ENCODE measurements around the gene PCDHB1. TPM values are rescaled to one million over a fixed set of nuclear protein-coding genes. Genes with fewer than 3 reads are reported as not detected.

PCDHB1 gene, protein sequence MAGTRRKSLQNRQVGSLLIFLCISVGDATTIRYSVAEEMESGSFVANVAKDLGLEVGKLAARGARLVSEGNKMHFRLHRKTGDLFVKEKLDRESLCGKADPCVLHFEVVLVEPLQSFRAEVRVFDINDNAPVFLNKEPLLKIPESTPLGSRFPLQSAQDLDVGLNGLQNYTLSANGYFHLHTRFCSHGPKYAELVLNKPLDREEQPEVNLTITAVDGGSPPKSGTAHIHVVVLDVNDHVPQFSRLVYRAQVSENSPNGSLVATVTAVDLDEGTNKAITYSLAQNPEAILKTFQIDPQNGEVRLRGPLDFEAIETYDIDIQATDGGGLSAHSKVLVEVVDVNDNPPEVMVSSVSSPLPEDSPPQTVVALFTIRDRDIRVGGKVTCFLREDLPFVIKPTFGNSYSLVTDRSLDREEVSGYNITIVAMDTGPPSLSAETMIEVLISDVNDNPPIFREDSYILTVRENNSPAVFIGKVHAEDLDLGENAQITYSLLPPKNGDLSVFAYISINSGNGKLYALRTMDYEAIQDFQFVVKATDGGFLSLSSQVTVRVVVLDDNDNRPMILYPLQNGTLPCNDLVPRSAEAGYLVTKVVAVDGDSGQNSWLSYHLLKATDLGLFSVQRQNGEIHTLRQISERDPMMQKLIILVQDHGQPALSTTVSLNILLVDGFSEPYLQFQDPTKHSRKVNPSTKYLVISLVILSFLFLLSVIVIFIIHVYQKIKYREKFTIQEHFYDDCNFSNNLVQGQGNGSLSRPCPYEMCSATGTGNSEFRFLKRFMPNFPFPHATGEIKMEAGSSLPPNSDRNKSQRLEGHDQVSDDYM
- total RNA-seq (not detected), total RNA-seq (0 reads per million in 2 donors)

DNA sequence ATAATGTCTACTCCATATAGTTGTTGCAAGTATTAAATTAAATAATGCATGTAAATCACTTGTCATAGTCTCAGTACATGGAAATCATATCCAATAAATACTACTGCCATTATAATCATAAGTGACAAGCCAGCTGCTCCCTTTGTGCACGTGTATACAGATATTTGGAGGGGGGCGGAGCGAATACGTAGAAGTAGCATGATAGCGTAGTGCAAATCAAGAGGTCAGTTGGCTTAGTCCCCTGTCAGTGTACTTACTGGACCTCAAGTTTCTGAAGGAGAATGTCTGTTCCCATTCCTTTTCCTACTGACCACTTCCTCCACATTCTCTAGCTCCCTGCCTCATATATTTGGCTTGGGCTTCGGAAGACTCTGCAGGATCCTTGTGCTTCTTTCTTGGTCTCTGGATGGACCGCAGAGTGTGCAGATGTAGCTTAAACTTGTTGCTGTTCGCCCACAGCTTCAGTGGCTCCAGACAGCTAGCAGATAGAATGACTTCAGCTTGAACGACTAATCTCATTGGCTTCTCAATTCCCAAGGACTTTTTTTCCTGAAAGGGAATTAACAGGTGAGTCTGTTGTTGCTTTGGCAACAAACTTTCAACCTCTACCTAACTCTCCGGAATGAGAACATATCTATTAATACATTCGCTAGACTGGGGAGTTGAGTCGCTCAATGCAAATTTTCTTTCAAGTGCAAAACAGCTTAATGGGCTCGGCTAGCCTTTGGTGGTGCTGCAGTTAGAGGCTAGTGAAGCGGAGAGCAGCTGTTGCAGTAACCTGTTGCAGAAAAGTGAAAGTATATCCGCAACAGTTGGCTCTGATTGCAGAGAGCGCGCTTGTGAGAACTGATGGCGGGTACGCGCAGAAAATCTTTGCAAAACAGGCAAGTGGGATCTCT is at the start of gene PCDHB1:
Gene PCDHB1, plus strand, starts transcription at position 753 of the 899 bp plus-strand sequence. Its CDS starts 97 bp downstream, at position 850.
- Mint-ChIP-seq H3K4me1 (no peaks in the 10 kb centered on the region), H3K4me3 (peak within 1 kb of the TSS; percentile 13), H3K27me3 (peaks cover 44% of the 10 kb centered on the region), H3K27ac (no peak within 1 kb of the TSS), H3K36me3 (ENCODE audit: low read depth) (no peaks in the 10 kb centered on the region)
- ATAC-seq: no peak
- no peaks in the 10 kb centered on the region for H3K9me3 ChIP-seq (ENCODE audit: control insufficient read depth, low read length, poor library complexity, severe bottlenecking)
- no peak for DNase-seq

DNA sequence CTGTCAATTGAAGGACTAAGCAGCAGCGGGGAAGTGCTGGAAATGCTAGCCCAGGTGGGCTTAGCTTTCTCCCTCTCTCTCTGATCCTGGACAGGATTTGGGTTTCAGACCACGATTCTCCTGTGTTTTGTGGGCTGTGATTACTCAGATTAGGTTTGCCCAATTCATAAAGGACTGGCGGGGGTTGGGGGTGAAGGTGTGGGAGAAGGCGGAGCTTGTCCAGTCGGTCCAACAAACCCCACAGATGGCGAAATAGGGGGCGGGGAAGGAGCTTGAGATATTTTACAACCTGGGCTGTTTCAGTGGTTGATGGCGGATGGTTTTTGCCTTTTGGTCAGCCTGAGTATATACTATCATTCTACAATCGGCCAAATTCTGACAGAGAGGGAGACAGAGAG is 49.7 kb upstream of the PCDHB1 start:
- no peaks in the 10 kb centered on the region for H3K36me3 Mint-ChIP-seq (ENCODE audit: low read depth)
- H3K4me3 Mint-ChIP-seq: peak overlapping the region; percentile 31

DNA sequence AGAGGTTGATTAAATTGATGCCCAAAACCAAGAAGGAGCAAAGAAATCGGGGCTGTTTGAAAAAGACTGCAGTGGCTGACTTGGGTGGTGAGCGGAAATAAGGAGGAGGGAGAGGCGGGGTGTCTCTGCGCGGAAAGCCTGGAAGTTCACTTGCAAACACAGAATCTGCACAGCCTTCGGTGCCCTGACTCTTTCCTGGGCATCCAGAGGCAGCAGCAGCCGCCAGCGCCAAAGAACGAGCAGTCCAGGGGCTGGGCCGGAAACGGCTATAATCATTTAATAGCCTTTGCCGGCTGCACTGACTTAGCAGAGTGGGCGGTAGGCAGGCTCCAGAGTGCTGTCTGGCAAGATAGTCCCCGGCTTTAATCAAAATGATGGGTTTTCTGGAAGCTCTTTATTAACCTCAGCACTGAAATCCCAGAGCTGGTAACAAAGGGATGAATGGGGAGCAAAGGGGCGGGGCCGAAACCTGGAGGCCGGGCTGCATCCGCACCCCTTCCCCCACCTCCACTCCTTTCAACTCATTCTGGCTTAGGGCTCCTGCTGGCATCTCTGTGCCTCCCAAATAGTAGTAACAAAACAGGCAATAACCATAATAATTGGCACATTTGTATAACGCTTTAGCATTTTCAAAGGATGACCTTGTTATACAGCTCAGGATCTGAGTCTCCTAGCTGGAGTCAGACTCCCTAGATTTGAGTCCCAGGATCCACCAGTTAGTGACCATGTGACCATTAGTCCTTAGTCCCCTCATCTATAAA is 49.1 kb upstream of the PCDHB1 start:
- H3K27me3 Mint-ChIP-seq: peaks cover 45% of the 10 kb centered on the region
- no peaks in the 10 kb centered on the region for H3K9me3 ChIP-seq (ENCODE audit: control insufficient read depth, low read length, poor library complexity, severe bottlenecking)
- no peak for ATAC-seq
- H3K36me3 Mint-ChIP-seq (ENCODE audit: low read depth): no peaks in the 10 kb centered on the region
- peak overlapping the region; percentile 31 for H3K4me3 Mint-ChIP-seq
- peaks cover 7% of the 10 kb centered on the region for H3K4me1 Mint-ChIP-seq
- no peak overlapping the region for H3K27ac Mint-ChIP-seq
- no peak for DNase-seq

More for the DNA sequence above, 49.7 kb upstream of the PCDHB1 start:
- ATAC-seq: no peak
- H3K27me3 Mint-ChIP-seq: peaks cover 45% of the 10 kb centered on the region
- DNase-seq: no peak
- H3K27ac Mint-ChIP-seq: no peak overlapping the region
- H3K9me3 ChIP-seq (ENCODE audit: control insufficient read depth, low read length, poor library complexity, severe bottlenecking): no peaks in the 10 kb centered on the region
- peaks cover 7% of the 10 kb centered on the region for H3K4me1 Mint-ChIP-seq

DNA sequence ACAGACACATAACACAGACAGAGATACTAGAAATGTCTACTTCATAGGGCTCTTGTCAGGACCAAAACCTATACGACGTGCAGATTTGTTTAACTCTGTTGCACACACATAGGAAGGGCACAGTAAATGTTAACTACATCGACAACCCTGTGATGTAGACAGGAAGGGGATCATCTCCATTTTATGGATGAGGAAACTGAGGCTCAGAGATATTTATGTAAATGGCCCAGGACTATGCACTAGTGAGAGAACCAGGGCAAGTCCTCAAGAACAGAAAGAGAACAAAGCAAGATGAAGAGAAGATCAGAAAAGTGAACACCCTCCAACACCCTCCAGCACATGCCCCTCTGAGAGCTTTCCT is 48.6 kb upstream of the PCDHB1 start:
- ATAC-seq (no peak), DNase-seq (no peak)
- H3K4me1 Mint-ChIP-seq: peaks cover 7% of the 10 kb centered on the region
- H3K4me3 Mint-ChIP-seq: no peak overlapping the region
- no peaks in the 10 kb centered on the region for H3K9me3 ChIP-seq (ENCODE audit: control insufficient read depth, low read length, poor library complexity, severe bottlenecking)
- peaks cover 45% of the 10 kb centered on the region for H3K27me3 Mint-ChIP-seq
- H3K27ac Mint-ChIP-seq: no peak overlapping the region
- no peaks in the 10 kb centered on the region for H3K36me3 Mint-ChIP-seq (ENCODE audit: low read depth)

DNA sequence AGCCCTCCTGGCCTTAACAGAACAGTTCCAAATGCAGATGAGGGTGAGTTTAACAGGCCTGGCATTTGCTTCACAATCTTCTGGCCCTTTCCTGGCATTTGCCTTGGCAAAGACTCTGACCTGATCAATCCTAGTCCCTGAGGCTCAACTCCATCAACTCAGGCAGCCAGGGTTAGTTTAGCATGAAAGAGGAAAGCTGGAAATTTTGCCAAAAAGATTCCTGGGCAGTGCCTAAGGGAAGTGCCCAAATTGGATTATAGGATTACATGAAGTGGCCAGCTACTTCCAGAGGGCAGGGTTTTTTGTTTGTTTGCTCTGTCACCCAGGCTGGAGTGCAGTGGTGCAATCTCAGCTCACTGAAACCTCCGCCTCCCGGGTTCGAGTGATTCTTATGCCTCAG is 48.1 kb upstream of the PCDHB1 start:
- Mint-ChIP-seq H3K36me3 (ENCODE audit: low read depth) (no peaks in the 10 kb centered on the region), H3K27ac (no peak overlapping the region), H3K4me3 (no peak overlapping the region), H3K4me1 (peaks cover 7% of the 10 kb centered on the region), H3K27me3 (peaks cover 45% of the 10 kb centered on the region)
- no peak for DNase-seq
- H3K9me3 ChIP-seq (ENCODE audit: control insufficient read depth, low read length, poor library complexity, severe bottlenecking): no peaks in the 10 kb centered on the region
- ATAC-seq: no peak

DNA sequence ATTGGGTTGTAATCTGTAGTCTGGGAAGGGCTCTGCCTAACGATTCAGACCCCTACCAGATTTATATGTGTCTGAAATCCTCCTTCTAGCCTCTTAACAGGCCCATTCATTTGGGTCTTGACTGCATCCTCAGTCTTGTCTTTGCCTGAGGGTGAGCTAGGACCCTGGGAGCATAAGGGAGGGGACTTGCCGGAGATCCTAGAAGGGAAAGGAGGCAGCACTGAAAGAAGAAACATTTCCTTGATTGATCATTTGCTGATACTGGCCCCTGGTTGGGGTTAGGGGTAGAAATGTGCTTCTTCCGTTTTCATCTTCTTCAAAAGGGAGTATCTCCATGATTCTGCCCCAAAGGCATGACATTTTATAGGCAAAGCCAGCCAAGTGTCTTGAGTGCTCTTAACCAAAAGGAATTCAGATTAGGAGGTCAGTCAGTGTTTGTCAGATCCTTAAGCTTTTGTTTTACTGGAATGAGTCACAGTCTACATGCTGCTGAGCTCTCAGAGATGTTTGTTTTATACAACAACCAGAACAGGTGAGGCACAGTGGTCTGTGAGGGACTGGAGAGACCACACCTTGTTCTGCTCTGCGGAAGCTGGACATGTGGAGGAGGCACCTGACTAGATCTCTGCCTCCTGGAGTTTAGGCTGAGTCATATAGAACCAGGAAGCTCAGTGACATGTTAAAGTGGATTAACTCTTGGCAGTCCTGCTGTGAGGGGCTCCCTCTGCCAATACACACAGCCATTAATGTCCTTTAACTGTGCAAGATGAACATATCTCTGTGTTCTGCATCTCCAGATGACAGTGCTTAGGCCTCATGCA is 47.2 kb upstream of the PCDHB1 start:
- peaks cover 7% of the 10 kb centered on the region for H3K4me1 Mint-ChIP-seq
- H3K9me3 ChIP-seq (ENCODE audit: control insufficient read depth, low read length, poor library complexity, severe bottlenecking): no peaks in the 10 kb centered on the region
- no peak for ATAC-seq
- no peak overlapping the region for H3K4me3 Mint-ChIP-seq
- H3K27ac Mint-ChIP-seq: no peak overlapping the region
- no peaks in the 10 kb centered on the region for H3K36me3 Mint-ChIP-seq (ENCODE audit: low read depth)
- no peak for DNase-seq
- peaks cover 40% of the 10 kb centered on the region for H3K27me3 Mint-ChIP-seq

DNA sequence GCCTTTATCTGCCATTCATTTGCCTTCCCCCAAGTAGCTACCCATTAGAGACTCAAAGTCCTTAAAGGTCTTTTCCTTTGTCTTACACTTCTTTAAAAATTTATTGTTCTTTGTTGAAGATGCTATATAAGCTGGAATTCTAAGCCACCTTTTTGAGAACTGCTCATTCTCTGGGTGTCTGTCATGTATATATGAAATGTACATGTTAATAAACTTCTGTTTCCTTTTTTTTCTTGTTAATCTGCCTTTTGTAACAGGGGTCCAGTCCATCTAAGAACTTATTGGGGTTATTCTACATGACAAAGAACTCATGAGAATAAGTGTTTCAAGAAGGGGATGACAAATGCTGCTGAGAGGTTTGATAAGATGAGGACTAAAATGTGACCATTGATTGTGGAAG is 43.4 kb upstream of the PCDHB1 start:
- DNase-seq (no peak), ATAC-seq (no peak)
- Mint-ChIP-seq H3K27me3 (peaks cover 29% of the 10 kb centered on the region), H3K27ac (no peak overlapping the region), H3K36me3 (ENCODE audit: low read depth) (no peaks in the 10 kb centered on the region), H3K4me1 (no peaks in the 10 kb centered on the region), H3K4me3 (no peak overlapping the region)
- H3K9me3 ChIP-seq (ENCODE audit: control insufficient read depth, low read length, poor library complexity, severe bottlenecking): no peaks in the 10 kb centered on the region

DNA sequence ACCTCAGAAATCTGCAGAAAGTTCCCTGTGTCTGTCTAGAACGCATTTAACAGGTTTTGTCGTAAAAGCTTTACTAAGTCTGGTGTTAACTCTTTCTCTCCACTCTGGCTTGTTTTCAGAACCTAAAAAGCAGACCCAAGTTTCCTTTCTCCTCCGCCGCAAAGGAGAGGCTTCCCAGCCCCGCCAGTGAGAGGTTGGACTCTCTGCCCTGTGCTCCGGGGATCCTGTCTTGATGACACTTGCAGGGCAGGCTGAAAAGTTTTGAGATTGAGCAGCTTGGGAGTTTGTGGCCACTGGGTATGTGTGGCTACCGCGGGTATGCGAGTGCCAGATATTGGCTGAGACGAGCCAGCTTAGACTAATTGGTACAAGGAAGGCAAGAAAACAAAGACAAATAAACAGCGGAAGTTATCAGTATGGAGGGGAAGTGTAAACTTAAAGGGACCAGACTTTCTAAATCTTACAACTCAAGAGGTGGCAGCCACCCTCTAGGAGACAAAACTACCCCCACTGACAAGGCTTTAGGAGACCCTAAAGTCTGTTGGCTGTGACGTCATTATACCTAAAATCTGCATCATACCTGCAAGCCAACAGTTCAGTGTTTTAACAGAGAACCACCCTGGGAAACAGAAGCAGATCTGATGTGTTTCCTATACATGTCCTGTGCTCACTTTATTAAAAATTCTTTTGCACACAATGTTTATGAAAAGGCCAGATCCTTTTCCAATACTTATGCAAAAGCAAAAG is 41.0 kb upstream of the PCDHB1 start:
- H3K27me3 Mint-ChIP-seq: peaks cover 23% of the 10 kb centered on the region
- DNase-seq: no peak
- no peak overlapping the region for H3K27ac Mint-ChIP-seq
- H3K4me3 Mint-ChIP-seq: no peak overlapping the region
- ATAC-seq: no peak
- no peaks in the 10 kb centered on the region for H3K9me3 ChIP-seq (ENCODE audit: control insufficient read depth, low read length, poor library complexity, severe bottlenecking)
- H3K36me3 Mint-ChIP-seq (ENCODE audit: low read depth): no peaks in the 10 kb centered on the region
- no peaks in the 10 kb centered on the region for H3K4me1 Mint-ChIP-seq

DNA sequence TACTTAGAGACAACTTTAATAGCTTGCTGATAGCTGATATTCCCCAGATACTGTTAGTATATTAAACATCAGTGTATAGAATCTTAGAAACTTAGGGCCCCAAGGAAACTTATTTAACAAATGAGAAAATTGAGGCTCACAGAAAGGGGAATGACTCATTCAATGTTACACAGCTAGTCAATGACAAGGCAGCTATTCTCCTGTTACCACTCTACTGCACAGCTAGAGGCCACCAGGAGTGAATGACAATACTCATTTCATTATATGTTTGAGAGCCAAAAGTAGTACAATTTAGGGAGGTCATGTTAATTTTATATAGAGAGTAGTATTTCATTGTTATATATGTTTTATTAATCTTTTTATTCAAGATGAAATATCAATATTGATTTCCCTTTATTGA is 33.2 kb upstream of the PCDHB1 start:
- H3K36me3 Mint-ChIP-seq (ENCODE audit: low read depth): no peaks in the 10 kb centered on the region
- no peaks in the 10 kb centered on the region for H3K4me1 Mint-ChIP-seq
- H3K27me3 Mint-ChIP-seq: peaks cover 11% of the 10 kb centered on the region
- ATAC-seq: no peak
- H3K27ac Mint-ChIP-seq: no peak overlapping the region
- no peak overlapping the region for H3K4me3 Mint-ChIP-seq
- no peaks in the 10 kb centered on the region for H3K9me3 ChIP-seq (ENCODE audit: control insufficient read depth, low read length, poor library complexity, severe bottlenecking)
- no peak for DNase-seq

DNA sequence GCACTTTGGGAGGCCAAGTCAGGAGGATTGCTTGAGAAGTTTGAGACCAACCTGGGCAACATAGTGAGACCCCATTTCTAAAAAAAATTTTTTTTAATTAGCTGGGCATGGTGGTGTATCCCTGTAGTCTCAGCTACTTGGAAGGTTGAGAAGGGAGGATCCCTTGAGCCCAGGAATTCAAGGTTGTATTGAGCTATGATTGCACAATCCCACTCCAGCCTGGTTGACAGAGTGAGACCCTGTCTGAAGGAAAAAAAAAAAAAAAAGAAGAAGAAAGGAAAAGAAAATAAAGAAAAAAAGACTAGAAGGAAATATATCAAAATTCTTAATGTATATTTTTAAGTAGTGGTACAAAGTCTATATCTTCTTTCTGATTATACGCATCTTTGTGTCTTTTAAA is 28.8 kb upstream of the PCDHB1 start:
- Mint-ChIP-seq H3K27me3 (no peaks in the 10 kb centered on the region), H3K4me1 (no peaks in the 10 kb centered on the region), H3K27ac (no peak overlapping the region), H3K4me3 (no peak overlapping the region), H3K36me3 (ENCODE audit: low read depth) (no peaks in the 10 kb centered on the region)
- H3K9me3 ChIP-seq (ENCODE audit: control insufficient read depth, low read length, poor library complexity, severe bottlenecking): no peaks in the 10 kb centered on the region
- ATAC-seq (no peak), DNase-seq (no peak)

DNA sequence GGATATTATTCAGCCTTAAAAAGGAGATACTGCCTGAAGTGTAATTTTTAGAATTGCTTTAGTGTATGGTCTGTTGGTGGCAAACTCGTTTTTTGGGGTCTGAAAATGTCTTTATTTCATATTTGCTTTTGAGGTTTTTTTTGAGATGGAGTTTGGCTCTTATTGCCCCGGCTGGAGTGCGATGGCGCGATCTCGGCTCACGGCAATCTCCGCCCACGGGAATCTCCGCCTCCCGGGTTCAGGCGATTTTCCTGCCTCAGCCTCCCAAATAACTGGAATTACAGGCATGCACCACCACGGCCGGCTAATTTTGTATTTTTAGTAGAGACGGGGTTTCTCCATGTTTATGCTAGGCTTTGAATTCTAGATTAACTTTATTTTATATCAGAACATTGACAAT is 20.2 kb upstream of the PCDHB1 start:
- peaks cover 5% of the 10 kb centered on the region for H3K27me3 Mint-ChIP-seq
- no peak overlapping the region for H3K4me3 Mint-ChIP-seq
- no peaks in the 10 kb centered on the region for H3K4me1 Mint-ChIP-seq
- ATAC-seq: no peak
- H3K36me3 Mint-ChIP-seq (ENCODE audit: low read depth): no peaks in the 10 kb centered on the region
- no peak overlapping the region for H3K27ac Mint-ChIP-seq
- DNase-seq: no peak
- H3K9me3 ChIP-seq (ENCODE audit: control insufficient read depth, low read length, poor library complexity, severe bottlenecking): no peaks in the 10 kb centered on the region

Measured in T-helper 17 cell (primary cell).